Measurements from ENCODE around the gene SCAMP3.
"Not testable (repeated sequence)": the region's sequence is repeated elsewhere in the genome, so short reads cannot be mapped to it uniquely, and the experiment has no call there.

SCAMP3 gene

GRCh38 chr1:155254228-155254713, 7.9 kb downstream of the SCAMP3 start:
- no peak for DNase-seq

GRCh38 chr1:155253797-155254196, 8.4 kb downstream of the SCAMP3 start:
- DNase-seq, result no peak

GRCh38 chr1:155253208-155253607, 9.0 kb downstream of the SCAMP3 start:
- no peak for DNase-seq

- no peak for DNase-seq
These were observed 10.6 kb downstream of the SCAMP3 start for GRCh38 chr1:155251566-155251965.

- DNase-seq, result peak; percentile 91
These were observed 11.3 kb downstream of the SCAMP3 start for GRCh38 chr1:155250633-155251449.

GRCh38 chr1:155250246-155250632, 11.9 kb downstream of the SCAMP3 start:
- no peak for DNase-seq

- no peak for DNase-seq
These were observed 14.2 kb downstream of the SCAMP3 start for GRCh38 chr1:155247667-155248553.

- DNase-seq, result not testable (repeated sequence)
These were observed 15.4 kb downstream of the SCAMP3 start for GRCh38 chr1:155246796-155247195.

GRCh38 chr1:155245163-155245524, 17.0 kb downstream of the SCAMP3 start:
- DNase-seq, result no peak

GRCh38 chr1:155244368-155245162, 17.6 kb downstream of the SCAMP3 start:
- DNase-seq, result peak; percentile 98

GRCh38 chr1:155242805-155243358, 19.3 kb downstream of the SCAMP3 start:
- DNase-seq, result no peak

GRCh38 chr1:155241841-155242264, 20.3 kb downstream of the SCAMP3 start:
- peak; percentile 92 for DNase-seq

- DNase-seq, result peak; percentile 89
These were observed 21.0 kb downstream of the SCAMP3 start for GRCh38 chr1:155241069-155241679.

- peak; percentile 55 for DNase-seq
These were observed 25.7 kb downstream of the SCAMP3 start for GRCh38 chr1:155236451-155236850.

GRCh38 chr1:155235375-155235774, 26.8 kb downstream of the SCAMP3 start:
- not testable (repeated sequence) for DNase-seq

GRCh38 chr1:155233502-155233901, 28.7 kb downstream of the SCAMP3 start:
- not testable (repeated sequence) for DNase-seq

- not testable (repeated sequence) for DNase-seq
These were observed 29.9 kb downstream of the SCAMP3 start for GRCh38 chr1:155232001-155232978.

GRCh38 chr1:155231302-155231701, 30.9 kb downstream of the SCAMP3 start:
- not testable (repeated sequence) for DNase-seq

GRCh38 chr1:155228096-155228427, 34.1 kb downstream of the SCAMP3 start:
- DNase-seq, result no peak

GRCh38 chr1:155227261-155228095, 34.7 kb downstream of the SCAMP3 start:
- DNase-seq, result peak; percentile 99

All from inflammatory macrophage treated with lipopolysaccharide for 4 hours (primary cell).